ENCODE measurements around the gene TBC1D1.

TBC1D1 gene

GRCh38 chr4:38109370-38109769 is 218.5 kb downstream of the TBC1D1 start:
- no peak for DNase-seq

GRCh38 chr4:38109896-38110295 is 219.0 kb downstream of the TBC1D1 start:
- no peak for DNase-seq

GRCh38 chr4:38111024-38111423 is 220.1 kb downstream of the TBC1D1 start:
- DNase-seq = no peak

GRCh38 chr4:38111717-38112116 is 220.8 kb downstream of the TBC1D1 start:
- no peak for DNase-seq

- no peak for DNase-seq
Measured at GRCh38 chr4:38113132-38113531, 222.2 kb downstream of the TBC1D1 start.

- DNase-seq = no peak
Measured at GRCh38 chr4:38113551-38113950, 222.7 kb downstream of the TBC1D1 start.

GRCh38 chr4:38114386-38115150 is 223.7 kb downstream of the TBC1D1 start:
- no peak for DNase-seq

GRCh38 chr4:38115601-38116000 is 224.7 kb downstream of the TBC1D1 start:
- DNase-seq = no peak

- DNase-seq = no peak
Measured at GRCh38 chr4:38117591-38117990, 226.7 kb downstream of the TBC1D1 start.

GRCh38 chr4:38119668-38120385 is 228.9 kb downstream of the TBC1D1 start:
- no peak for DNase-seq

GRCh38 chr4:38120772-38121171 is 229.9 kb downstream of the TBC1D1 start:
- DNase-seq = no peak

- DNase-seq = no peak
Measured at GRCh38 chr4:38122060-38122459, 231.2 kb downstream of the TBC1D1 start.

- DNase-seq = no peak
Measured at GRCh38 chr4:38123555-38123954, 232.7 kb downstream of the TBC1D1 start.

GRCh38 chr4:38124961-38125360 is 234.1 kb downstream of the TBC1D1 start:
- no peak for DNase-seq

- no peak for DNase-seq
Measured at GRCh38 chr4:38125816-38126215, 234.9 kb downstream of the TBC1D1 start.

- DNase-seq = peak; percentile 17
Measured at GRCh38 chr4:38128478-38129459, 237.9 kb downstream of the TBC1D1 start.

- no peak for DNase-seq
Measured at GRCh38 chr4:38129460-38130227, 238.8 kb downstream of the TBC1D1 start.

GRCh38 chr4:38130884-38131283 is 240.0 kb downstream of the TBC1D1 start:
- no peak for DNase-seq

- DNase-seq = no peak
Measured at GRCh38 chr4:38131371-38132091, 240.6 kb downstream of the TBC1D1 start.

- DNase-seq = peak; percentile 50
Measured at GRCh38 chr4:38132107-38132673, 241.3 kb downstream of the TBC1D1 start.

All from hematopoietic multipotent progenitor cell treated with erythropoietin and hydrocortisone succinate and interleukin-3 and kit ligand, for 4 days (in vitro differentiated cells).